Testis (tissue), 3 donors: Measurements from ENCODE around the gene MYO1H. TPM values are rescaled to one million over a fixed set of nuclear protein-coding genes. Genes with fewer than 3 reads are reported as not detected.

Source experiments
- DNase-seq: peaks from one replicate; pipeline ENCODE4 v3.0.0-alpha.2; 2019
- H3K27ac ChIP-seq, 2 donors: fragments of 200-600 bp; sonication (generic); one replicate each; pipeline ENCODE4 v1.5.1; 2019
- H3K27me3 ChIP-seq: fragments of 200-600 bp; sonication (generic); one replicate; pipeline ENCODE4 v1.5.1; 2019
- H3K36me3 ChIP-seq: fragments of 200-600 bp; sonication (generic); one replicate; pipeline ENCODE4 v1.5.1; 2017; ENCODE audit warnings: low read depth; ENCODE audit errors: missing control alignments
- H3K4me1 ChIP-seq: fragments of 200-600 bp; sonication (generic); one replicate; pipeline ENCODE4 v1.5.1; 2019
- H3K4me3 ChIP-seq, 2 donors: fragments of 200-600 bp; sonication (generic); one replicate each; pipeline ENCODE4 v1.5.1; 2017 to 2019
- H3K9me3 ChIP-seq: fragments of 200-600 bp; sonication (generic); one replicate; pipeline ENCODE4 v1.5.1; 2017
- CTCF ChIP-seq, 3 experiments: fragments of 450-650 bp in 2 of 3; fragments of 200-600 bp in 1 of 3; sonication (generic) in 1 of 3; IDR thresholded peaks; one replicate each; pipeline ENCODE4 v1.5.1; 2016 to 2019; ENCODE audit warnings: antibody characterized with exemption in 3 of 3, mild to moderate bottlenecking in 2 of 3, moderate library complexity in 1 of 3
- POLR2A ChIP-seq: fragments of 450-650 bp; IDR thresholded peaks from one replicate; pipeline ENCODE4 v1.6.1; 2017; ENCODE audit warnings: antibody characterized with exemption, mild to moderate bottlenecking, moderate library complexity
- WGBS, 2 donors: methylation state at CpG; one replicate each; pipeline ENCODE4 v1.1.5; 2018; 5-methylcytosine and 5-hydroxymethylcytosine counted together
- intact Hi-C: fragments of 100-400 bp; cut with DNase I; formaldehyde crosslinking; loops from one replicate; pipeline ENCODE4 v1.15.1; 2023; ENCODE audit warnings: low total_unique reads
- polyA plus RNA-seq: library from polyadenylated mRNA; stranded (reverse); fragments of 350-450 nt; fragmentation: Illumina TruSeq; extraction: RNeasy Lipid Tissue Mini Kit (QIAGEN cat#74804); gene quantifications from one replicate; pipeline ENCODE4 v1.2.3, GENCODE V29; 2014; ENCODE audit warnings: low read depth, low replicate concordance; ENCODE audit not compliant: insufficient read depth
- total RNA-seq, 2 donors: library from RNA; depleted of rRNA; stranded (reverse); fragments of >200 nt; gene quantifications; one replicate each; pipeline ENCODE4 v1.2.3, GENCODE V29; 2016

Gene MYO1H
- total and polyA plus RNA-seq, 3 donors from 2014 or later = 1.7 to 3.7 (median 2.9) TPM

DNA sequence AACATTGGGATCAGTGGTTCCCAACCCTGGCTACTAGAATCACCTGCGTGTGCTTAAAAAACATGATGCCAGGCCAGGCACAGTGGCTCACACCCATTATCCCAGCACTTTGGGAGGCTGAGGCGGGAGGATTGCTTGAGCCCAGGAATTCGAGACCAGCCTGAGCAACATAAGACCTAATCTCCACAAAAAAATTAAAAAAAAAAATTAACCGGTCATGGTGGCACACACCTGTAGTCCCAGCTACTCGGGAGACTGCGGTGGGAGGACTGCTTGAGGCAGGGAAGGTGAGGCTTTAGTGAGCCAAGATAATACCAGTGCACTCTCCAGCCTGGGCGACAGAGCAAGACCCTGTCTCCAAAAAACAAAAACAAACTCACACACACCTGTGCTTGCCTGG lies 127.4 kb downstream of the MYO1H start:
- Histone ChIP-seq H3K36me3 (no peaks in the 10 kb centered on the region), H3K9me3 (no peaks in the 10 kb centered on the region), H3K27me3 (no peaks in the 10 kb centered on the region), H3K4me1 (peaks cover 14% of the 10 kb centered on the region), H3K27ac (no peak overlapping the region), H3K4me3 (no peak overlapping the region)
- 84 to 92% methylated on average over 7 of the region's 7 CpGs for WGBS, 2 donors
- no peak for DNase-seq
- TF ChIP-seq POLR2A = no peak
- TF ChIP-seq CTCF (IDR thresholded peaks at IDR 0.05) = no peak
- intact Hi-C loops = no loop called here

- intact Hi-C loops = no loop called here
- Histone ChIP-seq H3K27me3 (no peaks in the 10 kb centered on the region), H3K36me3 (no peaks in the 10 kb centered on the region), H3K9me3 (no peaks in the 10 kb centered on the region), H3K4me1 (peaks cover 14% of the 10 kb centered on the region), H3K4me3 (peak overlapping the region; percentile 80 to 98), H3K27ac (peak overlapping the region; percentile 95 to 100)
- TF ChIP-seq POLR2A = no peak
- TF ChIP-seq CTCF (IDR thresholded peaks at IDR 0.05) = no peak
- 15 to 21% methylated on average over 10 to 19 of the region's 19 CpGs for WGBS, 2 donors
- no peak for DNase-seq
Measured at GRCh38 chr12:109475993-109476806, 128.5 kb downstream of the MYO1H start.

DNA sequence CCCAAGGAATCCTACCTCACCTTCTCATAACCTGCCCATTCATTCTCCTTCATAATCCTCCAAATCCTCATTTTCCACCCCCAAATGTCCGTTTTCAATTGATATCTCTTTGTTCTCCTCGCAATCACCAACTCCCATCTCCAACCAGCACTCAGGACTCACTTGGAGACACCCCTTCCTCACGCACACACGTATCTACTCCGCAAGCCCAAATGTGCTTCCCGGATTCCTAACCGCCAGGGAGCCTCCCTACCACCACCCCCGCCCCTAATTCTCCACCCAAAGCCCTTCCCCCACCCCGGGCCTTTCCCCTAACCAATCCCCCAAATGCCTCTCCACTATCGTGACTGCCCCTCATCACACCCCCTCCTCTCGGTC lies 129.1 kb downstream of the MYO1H start:
- Histone ChIP-seq H3K9me3 (no peaks in the 10 kb centered on the region), H3K27me3 (no peaks in the 10 kb centered on the region), H3K27ac (peak overlapping the region; percentile 95 to 100), H3K36me3 (no peaks in the 10 kb centered on the region), H3K4me1 (peaks cover 14% of the 10 kb centered on the region), H3K4me3 (peak overlapping the region; percentile 80 to 98)
- 0 to 1% methylated on average over 11 of the region's 11 CpGs for WGBS, 2 donors
- no peak for DNase-seq
- intact Hi-C loops = no loop called here
- TF ChIP-seq POLR2A (no peak), CTCF (IDR thresholded peaks at IDR 0.05) (no peak)

GRCh38 chr12:109477185-109477962 lies 129.7 kb downstream of the MYO1H start, which contains the start of the genes KCTD10 and UBE3B:
TSS of gene KCTD10 (minus strand) at chr12:109477300. CDS start at chr12:109477262, 38 bp downstream.
TSS of gene UBE3B (plus strand) at chr12:109477634. CDS start at chr12:109483552, 5,918 bp downstream.
- intact Hi-C loops = no loop called here
- TF ChIP-seq CTCF (IDR thresholded peaks at IDR 0.05) (peak in 2 of 3 experiments; percentile 13 to 31), POLR2A (no peak)
- peaks cover 14% of the 10 kb centered on the region for H3K4me1 ChIP-seq
- no peaks in the 10 kb centered on the region for H3K27me3 ChIP-seq
- 0% methylated on average over 41 to 54 of the region's 54 CpGs for WGBS, 2 donors
- H3K36me3 ChIP-seq = no peaks in the 10 kb centered on the region
- peak within 1 kb of the TSS; percentile 95 to 100 for H3K27ac ChIP-seq
- peak; percentile 89 for DNase-seq
- H3K9me3 ChIP-seq = no peaks in the 10 kb centered on the region
- H3K4me3 ChIP-seq = peak within 1 kb of the TSS; percentile 80 to 98
